Upper lobe of left lung (tissue), 4 donors: ENCODE data around the gene CRIP3.

ENCODE experiments used
- CTCF ChIP-seq, 6 experiments: fragments of 450-650 bp in 4 of 6; fragments of 200-600 bp in 2 of 6; sonication (generic) in 2 of 6; IDR thresholded peaks; one replicate each; pipeline ENCODE4 v1.5.1; 2016 to 2019; ENCODE audit warnings: antibody characterized with exemption in 6 of 6
- EP300 ChIP-seq, 4 donors: sonication (generic); formaldehyde crosslinking; IDR thresholded peaks; one replicate each; pipeline ENCODE4 v1.5.1; 2017; ENCODE audit warnings: antibody characterized with exemption in 4 of 4, control low read depth in 2 of 4

DNA sequence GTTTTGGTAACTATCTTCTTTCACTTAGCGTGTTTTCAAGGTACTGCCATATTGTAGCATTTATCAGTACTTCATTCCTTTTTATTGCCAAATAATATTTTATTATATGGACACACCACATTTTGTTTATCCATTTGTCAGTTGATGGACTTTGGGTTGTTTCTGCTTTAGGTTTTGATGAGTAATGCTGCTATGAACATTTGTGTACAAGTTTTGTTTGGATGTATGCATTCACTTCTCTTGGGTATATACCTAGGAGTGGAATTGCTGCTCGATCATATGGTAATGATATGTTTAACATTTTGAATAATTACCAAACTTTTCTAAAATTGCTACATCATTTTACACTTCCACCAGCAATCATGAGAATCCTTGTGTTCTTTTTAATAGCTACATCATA is 16.9 kb downstream of the CRIP3 start:
- no peak for TF ChIP-seq EP300 (IDR thresholded peaks at IDR 0.05)
- TF ChIP-seq CTCF (IDR thresholded peaks at IDR 0.05) = no peak
